IMR-90 (cell line): ENCODE results near the gene CYP1A2. TPM values are rescaled to one million over a fixed set of nuclear protein-coding genes. Genes with fewer than 3 reads are reported as not detected.

ENCODE experiments used
- ATAC-seq: fragments of 200-7000 bp; cut with Tn5 transposase; 2 replicates; pipeline ENCODE4 v1.9.1; 2020; ENCODE audit warnings: low read depth, mild to moderate bottlenecking, moderate library complexity
- BruUV-seq: library from RNA; stranded (reverse); fragments of 400-500 nt; replicated peaks from 2 replicates; lab custom pipeline; 2021; lab: Mats Ljungman, UMichigan
- CTCF ChIA-PET: fragments of 300-600 bp; formaldehyde crosslinking; extraction: SDS; loops from one replicate; lab custom pipeline; 2021; ENCODE audit warnings: antibody characterized with exemption; lab: Yijun Ruan, JAX
- POLR2A ChIA-PET: fragments of 300-600 bp; sonication (Branson Sonifier 250); formaldehyde crosslinking; loops from one replicate; lab custom pipeline; 2022; ENCODE audit warnings: antibody characterized with exemption; ENCODE audit not compliant: unreplicated experiment; lab: Charles Lee
- DNase-seq: peaks from one replicate; pipeline ENCODE4 v3.0.0; 2013
- H2AFZ ChIP-seq: replicated peaks from 2 replicates; pipeline ENCODE3; 2013; ENCODE audit warnings: low read length, mild to moderate bottlenecking; ENCODE audit not compliant: poor library complexity
- H2AK5ac ChIP-seq: 2 replicates; pipeline ENCODE4 v1.6.1; 2013; ENCODE audit warnings: low read depth, low read length, inconsistent platforms
- H2AK9ac ChIP-seq: replicated peaks from 2 replicates; pipeline ENCODE3; 2013; ENCODE audit warnings: mild to moderate bottlenecking, low read depth, low read length, moderate library complexity; ENCODE audit not compliant: poor library complexity
- H2BK120ac ChIP-seq: 2 replicates; pipeline ENCODE4 v1.6.1; 2013; ENCODE audit warnings: low read depth, low read length, inconsistent platforms
- H2BK15ac ChIP-seq: 3 replicates; pipeline ENCODE4 v1.6.1; 2013; ENCODE audit warnings: low read depth, low read length, inconsistent platforms
- H2BK20ac ChIP-seq: 2 replicates; pipeline ENCODE4 v1.6.1; 2013; ENCODE audit warnings: low read depth, mild to moderate bottlenecking, inconsistent platforms, low read length, moderate library complexity
- H2BK5ac ChIP-seq: 2 replicates; pipeline ENCODE4 v1.6.1; 2013; ENCODE audit warnings: mild to moderate bottlenecking, low read depth, low read length, inconsistent platforms; ENCODE audit not compliant: poor library complexity, severe bottlenecking
- H3K14ac ChIP-seq: replicated peaks from 2 replicates; pipeline ENCODE4 v1.6.1; 2013; ENCODE audit warnings: low read depth, low read length, inconsistent platforms
- H3K18ac ChIP-seq: 2 replicates; pipeline ENCODE4 v1.6.1; 2013; ENCODE audit warnings: low read depth, low read length, control low read depth
- H3K23ac ChIP-seq: 2 replicates; pipeline ENCODE4 v1.6.1; 2013; ENCODE audit warnings: low read depth, low read length, inconsistent platforms
- H3K27ac ChIP-seq: 2 replicates; pipeline ENCODE4 v1.5.1; 2013; ENCODE audit warnings: mild to moderate bottlenecking, control low read depth, low read length; ENCODE audit not compliant: insufficient read depth
- H3K27me3 ChIP-seq: 2 replicates; pipeline ENCODE4 v1.6.1; 2013; ENCODE audit warnings: low read length; ENCODE audit not compliant: control insufficient read depth, insufficient read depth
- H3K36me3 ChIP-seq: 2 replicates; pipeline ENCODE4 v1.6.1; 2013; ENCODE audit warnings: low read length, mixed read lengths; ENCODE audit not compliant: control insufficient read depth, insufficient read depth
- H3K4ac ChIP-seq: 2 replicates; pipeline ENCODE4 v1.6.1; 2013; ENCODE audit warnings: low read depth, low read length, inconsistent platforms
- H3K4me1 ChIP-seq: 2 replicates; pipeline ENCODE4 v1.6.1; 2013; ENCODE audit warnings: low read length, mixed read lengths; ENCODE audit not compliant: control insufficient read depth, insufficient read depth
- H3K4me2 ChIP-seq: 2 replicates; pipeline ENCODE4 v1.6.1; 2013; ENCODE audit warnings: low read depth, mild to moderate bottlenecking, control low read depth, low read length, moderate library complexity
- H3K4me3 ChIP-seq: 2 replicates; pipeline ENCODE4 v1.5.1; 2013; ENCODE audit warnings: low read depth, mild to moderate bottlenecking, control low read depth, low read length, moderate library complexity; ENCODE audit not compliant: insufficient read depth
- H3K56ac ChIP-seq: 2 replicates; pipeline ENCODE4 v1.6.1; 2013; ENCODE audit warnings: low read length, inconsistent platforms; ENCODE audit not compliant: insufficient read depth; ENCODE audit errors: extremely low read depth
- H3K79me1 ChIP-seq, 2 experiments: 2 replicates each; pipeline ENCODE4 v1.6.1; 2013; ENCODE audit warnings: low read length in 2 of 2, inconsistent platforms in 1 of 2, low read depth in 1 of 2
- H3K9ac ChIP-seq: 2 replicates; pipeline ENCODE4 v1.6.1; 2013; ENCODE audit warnings: low read depth, low read length, control low read depth
- H3K9me1 ChIP-seq: 2 replicates; pipeline ENCODE4 v1.6.1; 2013; ENCODE audit warnings: low read length, inconsistent platforms; ENCODE audit not compliant: insufficient read depth
- H3K9me3 ChIP-seq: 2 replicates; pipeline ENCODE4 v1.6.1; 2013; ENCODE audit warnings: low read length; ENCODE audit not compliant: control insufficient read depth, insufficient read depth
- H4K20me1 ChIP-seq: 2 replicates; pipeline ENCODE4 v1.6.1; 2013; ENCODE audit warnings: low read length, inconsistent platforms; ENCODE audit not compliant: insufficient read depth
- H4K5ac ChIP-seq: 2 replicates; pipeline ENCODE4 v1.6.1; 2013; ENCODE audit warnings: mild to moderate bottlenecking, low read depth, low read length, control low read depth
- H4K8ac ChIP-seq, 2 experiments: 2 replicates each; pipeline ENCODE4 v1.6.1; 2013; ENCODE audit warnings: low read depth in 2 of 2, low read length in 2 of 2, control low read depth in 1 of 2, inconsistent platforms in 1 of 2
- H4K91ac ChIP-seq: 2 replicates; pipeline ENCODE4 v1.6.1; 2013; ENCODE audit warnings: low read depth, low read length, inconsistent platforms; ENCODE audit not compliant: insufficient read depth
- CEBPB ChIP-seq: IDR thresholded peaks from 2 replicates; pipeline ENCODE4 v1.6.1; 2012; ENCODE audit warnings: low read depth, low read length, improper control_type of control experiment
- CHD1 ChIP-seq: IDR thresholded peaks from 2 replicates; pipeline ENCODE4 v1.6.1; 2012; ENCODE audit warnings: low read depth, low read length, improper control_type of control experiment
- CTCF ChIP-seq: conservative IDR thresholded peaks from 2 replicates; pipeline ENCODE4 v1.5.1; 2012; ENCODE audit warnings: mild to moderate bottlenecking, low read depth, low read length, improper control_type of control experiment
- ELK1 ChIP-seq: fragments of 150-350 bp; IDR thresholded peaks from 2 replicates; pipeline ENCODE4 v1.6.1; 2016; ENCODE audit warnings: low read depth, mild to moderate bottlenecking, low read length, moderate library complexity, borderline replicate concordance
- FOS ChIP-seq: fragments of 150-350 bp; IDR thresholded peaks from 2 replicates; pipeline ENCODE4 v1.6.1; 2016; ENCODE audit warnings: low read depth, low read length
- MAFK ChIP-seq: IDR thresholded peaks from 2 replicates; pipeline ENCODE4 v1.6.1; 2012; ENCODE audit warnings: low read depth, low read length, improper control_type of control experiment
- MAZ ChIP-seq: IDR thresholded peaks from 2 replicates; pipeline ENCODE4 v1.6.1; 2012; ENCODE audit warnings: low read depth, mild to moderate bottlenecking, low read length, improper control_type of control experiment, moderate library complexity, borderline replicate concordance
- MXI1 ChIP-seq: IDR thresholded peaks from 2 replicates; pipeline ENCODE4 v1.6.1; 2012; ENCODE audit warnings: low read depth, mild to moderate bottlenecking, low read length, moderate library complexity, borderline replicate concordance
- NFE2L2 ChIP-seq: fragments of 150-350 bp; IDR thresholded peaks from 2 replicates; pipeline ENCODE4 v1.6.1; 2016; ENCODE audit warnings: low read depth, mild to moderate bottlenecking, low read length
- POLR2A ChIP-seq: IDR thresholded peaks from 2 replicates; pipeline ENCODE4 v1.6.1; 2012; ENCODE audit warnings: mild to moderate bottlenecking, low read depth, low read length
- RCOR1 ChIP-seq: IDR thresholded peaks from 2 replicates; pipeline ENCODE4 v1.6.1; 2012; ENCODE audit warnings: mild to moderate bottlenecking, low read length, improper control_type of control experiment; ENCODE audit not compliant: insufficient replicate concordance
- RFX5 ChIP-seq: IDR thresholded peaks from 2 replicates; pipeline ENCODE4 v1.8.0; 2012; ENCODE audit warnings: low read depth, mild to moderate bottlenecking, low read length, moderate library complexity
- SMC3 ChIP-seq: fragments of 150-350 bp; IDR thresholded peaks from 2 replicates; pipeline ENCODE4 v1.6.1; 2016; ENCODE audit warnings: low read depth, mild to moderate bottlenecking, antibody characterized with exemption, low read length, moderate library complexity
- WGBS, 2 experiments: methylation state at CpG; one replicate each; pipeline versions ENCODE4 v1.1.5 to v1.1.7; 2013; ENCODE audit warnings: missing lambda C conversion rate in 2 of 2; ENCODE audit not compliant: insufficient read length in 1 of 2; ENCODE audit errors: extremely low coverage in 2 of 2; 5-methylcytosine and 5-hydroxymethylcytosine counted together
- dilution Hi-C: fragments of 300-500 bp; cut with HindIII; formaldehyde crosslinking; loops from one replicate; pipeline ENCODE4 v1.14.3; 2018; ENCODE audit warnings: low sequenced_read_pairs; ENCODE audit not compliant: unreplicated experiment
- in situ Hi-C: fragments of 300-500 bp; cut with MboI; formaldehyde crosslinking; loops from 3 replicates; pipeline ENCODE4 v1.14.3; 2019; ENCODE audit warnings: low sequenced_read_pairs, inconsistent platforms, mixed read lengths
- intact Hi-C: fragments of 100-400 bp; cut with micrococcal nuclease; formaldehyde crosslinking; loops from 2 replicates; pipeline ENCODE4 v1.10.0; 2022
- polyA plus RNA-seq, 3 experiments: library from polyadenylated mRNA; depleted of rRNA; stranded (reverse); fragments of >200 nt; gene quantifications; 2 replicates each; pipeline ENCODE4 v1.2.3, GENCODE V29; 2012; ENCODE audit warnings: low replicate concordance in 1 of 3
- total RNA-seq: library from RNA; depleted of rRNA; stranded (reverse); fragments of >200 nt; gene quantifications from 2 replicates; pipeline ENCODE4 v1.2.3, GENCODE V29; 2012
- TF ChIP-seq, protein P1 (sequence below): fragments of 150-350 bp; IDR thresholded peaks from 2 replicates; pipeline ENCODE4 v1.6.1; 2017; ENCODE audit warnings: mild to moderate bottlenecking, antibody characterized with exemption, low read length, low read depth

CYP1A2 gene
- total and polyA plus RNA-seq, 2 of the 4 experiments (the other 2 are of a cell fraction), result not detected

GRCh38 chr15:74750751-74751150 lies 2.1 kb downstream of the CYP1A2 start:
- no peaks in the 10 kb centered on the region for H3K4me1 ChIP-seq
- H3K4me3 ChIP-seq, result no peak overlapping the region
- no peak overlapping the region for H2AK9ac ChIP-seq
- no peak overlapping the region for H2BK20ac ChIP-seq
- intact Hi-C loops, result loop anchor here (10.0 kb wide), 1 partner anchor 56 kb away; the partner anchor contains the start of gene EDC3
- BruUV-seq, result no TSS peak
- H4K20me1 ChIP-seq, result no peaks in the 10 kb centered on the region
- no peaks in the 10 kb centered on the region for H3K36me3 ChIP-seq
- WGBS, 2 experiments, result no CpG with 5 or more reads among the region's 2 CpGs
- in situ Hi-C loops, result no loop called here
- H3K9me1 ChIP-seq, result no peaks in the 10 kb centered on the region; the same call in 1 of the 2 replicates
- peaks cover 36% of the 10 kb centered on the region for H3K27me3 ChIP-seq
- no peak overlapping the region for H3K4me2 ChIP-seq
- ChIA-PET POLR2A (no interaction called here), CTCF (interaction anchor here (0.6 kb wide), 1 partner anchor 42 kb away, joined by 9 read pairs; no protein-coding TSS in a partner anchor)
- no peak overlapping the region for H2AK5ac ChIP-seq
- no peaks in the 10 kb centered on the region for H3K79me1 ChIP-seq
- H3K18ac ChIP-seq, result no peak overlapping the region
- no peak overlapping the region for H4K5ac ChIP-seq
- H4K8ac ChIP-seq, result no peak overlapping the region
- no peak for DNase-seq
- no peak overlapping the region for H3K56ac ChIP-seq
- no peak overlapping the region for H3K27ac ChIP-seq
- H2BK5ac ChIP-seq, result no peak overlapping the region
- no peaks in the 10 kb centered on the region for H3K9me3 ChIP-seq
- H3K4ac ChIP-seq, result no peak overlapping the region
- H2AFZ ChIP-seq, result no peak overlapping the region
- no peak overlapping the region for H3K14ac ChIP-seq
- H2BK120ac ChIP-seq, result no peak overlapping the region
- ATAC-seq, result no peak
- H3K9ac ChIP-seq, result no peak overlapping the region
- H3K23ac ChIP-seq, result no peak overlapping the region
- TF ChIP-seq CHD1 (no peak), RFX5 (no peak), NFE2L2 (no peak), CEBPB (no peak), POLR2A (no peak), MAZ (no peak), RCOR1 (no peak), MXI1 (no peak), ELK1 (no peak), SMC3 (no peak), FOS (no peak), MAFK (no peak), CTCF (no peak)
- TF ChIP-seq, protein P1, sequence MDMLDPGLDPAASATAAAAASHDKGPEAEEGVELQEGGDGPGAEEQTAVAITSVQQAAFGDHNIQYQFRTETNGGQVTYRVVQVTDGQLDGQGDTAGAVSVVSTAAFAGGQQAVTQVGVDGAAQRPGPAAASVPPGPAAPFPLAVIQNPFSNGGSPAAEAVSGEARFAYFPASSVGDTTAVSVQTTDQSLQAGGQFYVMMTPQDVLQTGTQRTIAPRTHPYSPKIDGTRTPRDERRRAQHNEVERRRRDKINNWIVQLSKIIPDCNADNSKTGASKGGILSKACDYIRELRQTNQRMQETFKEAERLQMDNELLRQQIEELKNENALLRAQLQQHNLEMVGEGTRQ, result no peak
- H4K91ac ChIP-seq, result no peak overlapping the region
- dilution Hi-C loops, result no loop called here
- no peak overlapping the region for H2BK15ac ChIP-seq
